SIG-M5 treated with dmso at 0.1 percent for 504 hours (cell line): ENCODE data around the gene FHIP1A.
"Not testable (repeated sequence)": the region's sequence is repeated elsewhere in the genome, so short reads cannot be mapped to it uniquely, and the experiment has no call there.

Source experiments
- DNase-seq: peaks from one replicate; lab custom pipeline; 2025; ENCODE audit not compliant: unreplicated experiment; lab: John Stamatoyannopoulos, UW

Gene FHIP1A

DNA sequence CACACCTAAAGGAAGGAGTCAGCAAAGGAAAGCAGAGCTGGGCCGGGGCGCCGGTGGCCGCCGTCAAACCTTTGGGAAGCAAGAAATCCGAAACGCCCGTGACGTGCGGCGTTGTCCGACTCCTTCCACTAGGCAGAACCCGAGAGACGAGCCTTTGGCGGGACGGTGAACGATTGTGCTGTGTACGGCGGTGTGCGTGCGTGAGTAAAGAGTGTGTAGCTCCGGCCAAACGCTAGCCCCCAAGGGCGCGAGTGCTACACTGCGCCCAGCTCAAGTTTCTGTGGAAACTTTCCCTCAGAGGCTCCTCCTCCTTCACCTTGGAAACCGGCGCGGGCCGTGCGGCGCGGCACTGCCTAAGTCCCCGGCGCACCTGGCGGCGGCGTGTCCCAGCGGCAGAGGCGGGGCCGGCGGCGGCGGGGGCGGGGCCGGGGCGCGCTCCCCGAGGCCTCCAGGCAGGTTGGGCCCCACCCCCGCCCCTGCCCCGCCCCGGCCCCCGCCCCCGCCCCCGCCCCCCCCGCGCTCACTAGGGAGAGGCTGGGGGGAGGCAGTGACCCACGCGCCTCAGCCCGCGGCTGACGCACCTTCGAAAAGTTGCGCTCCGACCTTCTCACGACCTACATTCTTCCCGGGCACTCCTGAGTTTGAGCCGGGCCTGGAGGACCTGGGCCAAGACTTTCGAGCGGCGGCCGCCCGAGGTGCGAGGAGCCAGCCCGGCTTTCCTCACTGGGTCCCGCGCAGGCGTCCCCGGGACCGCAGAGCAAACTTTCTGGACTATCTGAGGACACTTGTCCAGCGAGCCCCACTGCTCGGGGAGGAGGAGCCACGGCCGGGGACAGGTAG, at the start of gene FHIP1A:
TSS of gene FHIP1A (plus strand) at position 547 of the 840 bp plus-strand sequence. CDS start 157,084 bp downstream, outside the sequence.
- DNase-seq: peak; percentile 32

DNA sequence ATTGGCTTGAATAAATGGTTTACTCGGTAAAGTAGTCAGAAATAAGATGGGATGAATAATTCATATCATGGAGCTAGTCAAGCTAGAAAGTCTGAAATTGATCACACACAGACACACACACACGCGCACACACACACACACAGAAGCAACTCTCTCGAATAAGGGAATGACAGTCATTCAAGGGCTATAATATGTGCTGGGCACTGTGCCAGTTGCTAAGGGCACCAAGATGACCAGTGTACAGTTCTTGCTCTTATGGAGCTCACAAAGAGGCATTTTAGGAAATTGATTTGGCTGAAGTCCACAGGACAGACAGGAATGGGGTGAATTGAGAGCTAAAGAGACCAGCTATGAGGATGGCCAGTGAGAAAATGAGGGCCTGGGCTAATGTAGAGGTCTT, 49.4 kb upstream of the FHIP1A start:
- DNase-seq: no peak

DNA sequence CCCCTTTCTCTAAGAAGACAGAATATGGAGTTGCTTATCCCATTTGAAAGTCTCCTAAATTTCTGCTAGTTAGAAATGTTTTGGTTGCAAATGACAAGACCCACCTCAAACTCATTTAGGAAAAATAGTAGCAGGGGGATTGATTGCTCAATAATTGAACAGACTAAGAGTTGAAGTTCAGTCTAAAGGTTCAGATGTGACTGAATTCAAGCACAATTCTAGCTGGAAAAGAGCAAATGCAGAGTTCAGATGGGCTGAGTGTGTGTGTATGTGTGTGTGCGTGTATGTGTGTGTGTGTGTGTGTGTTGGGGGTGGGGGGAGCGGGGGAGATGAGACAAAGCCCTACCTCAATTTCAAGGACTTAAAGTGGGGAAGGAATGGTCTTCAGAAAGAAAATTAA, 47.9 kb upstream of the FHIP1A start:
- no peak for DNase-seq

DNA sequence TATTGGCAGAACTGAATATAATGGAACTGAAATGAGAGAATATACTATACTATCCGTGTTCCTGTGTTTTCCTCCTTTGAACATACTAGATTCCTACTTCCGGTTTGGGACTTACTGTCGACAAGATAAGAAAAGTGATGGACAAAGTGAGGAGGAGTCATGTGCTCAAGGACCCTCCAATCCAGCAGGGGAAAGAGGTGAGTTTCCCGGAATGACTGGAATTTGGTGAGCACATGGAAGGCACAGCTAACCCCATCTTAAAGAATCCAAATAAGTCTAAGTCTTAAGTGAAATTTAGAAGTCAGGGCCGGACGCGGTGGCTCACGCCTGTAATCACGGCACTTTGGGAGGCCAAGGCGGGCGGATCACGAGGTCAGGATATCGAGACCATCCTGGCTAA, 47.0 kb upstream of the FHIP1A start:
- no peak for DNase-seq

DNA sequence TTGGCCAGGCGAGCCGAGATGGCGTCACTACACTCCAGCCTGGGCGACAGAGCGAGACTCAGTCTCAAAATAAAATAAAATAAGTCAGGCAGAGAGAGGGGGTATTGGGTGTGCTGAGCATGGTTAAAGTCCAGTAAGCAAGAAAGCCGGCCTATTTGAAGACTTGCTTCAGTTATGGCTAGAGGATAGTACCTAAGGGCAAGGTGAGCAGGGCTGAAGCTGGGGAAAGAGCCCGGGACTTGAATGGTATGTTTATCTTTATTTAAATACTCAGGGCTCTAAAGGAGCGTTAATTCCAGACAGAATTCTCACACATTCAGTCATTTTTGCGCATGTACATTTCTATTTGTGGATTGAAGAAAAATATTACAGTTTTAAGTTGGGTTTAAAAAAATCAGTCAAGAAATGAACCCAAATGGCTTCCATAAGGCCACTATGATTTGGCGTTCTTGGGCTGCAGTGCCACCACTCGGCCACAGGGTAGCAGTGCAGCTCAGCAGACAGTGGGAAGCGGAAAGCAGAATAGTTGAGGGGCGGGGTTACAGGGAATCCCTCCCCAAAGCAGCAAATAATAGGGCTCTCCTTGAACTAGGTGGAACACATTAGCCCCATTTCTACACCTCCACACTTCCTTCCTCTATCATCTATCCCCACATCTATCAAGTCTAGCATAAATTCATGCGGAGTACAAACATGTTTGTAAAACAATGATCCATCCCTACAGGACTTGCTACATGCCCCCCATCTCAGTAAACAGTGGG, 46.4 kb upstream of the FHIP1A start:
- DNase-seq: peak; percentile 71

DNA sequence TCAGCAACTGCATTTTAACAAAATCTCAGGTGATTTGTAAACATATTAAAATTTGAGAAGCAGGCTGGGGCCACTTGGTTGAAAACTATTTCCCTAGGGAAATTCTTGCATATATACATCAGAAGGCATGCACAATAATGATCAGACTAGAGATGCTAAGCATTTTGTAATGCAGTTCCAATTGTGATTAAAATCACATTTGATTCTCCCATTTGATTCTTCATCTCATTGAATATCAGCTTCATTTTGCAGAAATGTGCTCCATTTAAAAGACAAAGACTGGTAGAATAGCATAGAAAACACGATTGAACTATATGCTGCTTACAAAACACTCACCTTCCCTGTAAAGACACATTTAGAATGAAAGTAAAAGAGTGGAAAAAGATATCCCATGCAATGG, 32.4 kb upstream of the FHIP1A start:
- DNase-seq: no peak

DNA sequence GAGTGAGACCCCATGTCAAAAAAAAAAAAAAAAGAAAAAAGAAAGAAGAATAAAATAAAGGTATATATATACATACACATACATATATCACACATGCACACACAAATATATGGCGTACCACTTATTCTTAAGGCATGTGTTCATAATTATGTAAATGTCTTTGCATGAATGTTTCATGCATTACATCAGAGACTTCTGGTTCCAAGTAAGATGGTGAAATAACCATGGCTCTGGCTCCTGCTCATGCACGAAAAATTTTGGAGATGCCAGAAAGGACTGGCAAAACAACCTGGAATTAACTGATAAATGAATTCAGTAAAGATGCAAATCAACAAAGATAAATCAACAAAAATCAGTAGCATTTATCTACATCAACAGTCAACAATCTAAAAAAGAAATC, 19.7 kb upstream of the FHIP1A start:
- no peak for DNase-seq

DNA sequence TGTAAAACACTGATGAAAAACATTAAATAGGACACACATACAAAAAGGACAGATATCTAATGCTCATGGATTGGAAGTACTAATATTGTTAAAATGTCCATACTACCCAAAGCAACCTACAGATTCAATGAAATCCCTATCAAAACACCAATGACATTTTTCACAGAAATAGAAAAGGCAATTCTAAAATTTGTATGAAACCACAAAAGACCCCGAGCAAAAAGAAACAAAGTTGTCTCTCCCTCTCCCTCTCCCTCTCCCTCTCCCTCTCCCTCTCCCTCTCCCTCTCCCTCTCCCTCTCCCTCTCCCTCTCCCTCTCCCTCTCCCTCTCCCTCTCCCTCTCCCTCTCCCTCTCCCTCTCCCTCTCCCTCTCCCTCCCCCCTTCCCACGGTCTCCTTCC, 19.2 kb upstream of the FHIP1A start:
- DNase-seq: not testable (repeated sequence)

DNA sequence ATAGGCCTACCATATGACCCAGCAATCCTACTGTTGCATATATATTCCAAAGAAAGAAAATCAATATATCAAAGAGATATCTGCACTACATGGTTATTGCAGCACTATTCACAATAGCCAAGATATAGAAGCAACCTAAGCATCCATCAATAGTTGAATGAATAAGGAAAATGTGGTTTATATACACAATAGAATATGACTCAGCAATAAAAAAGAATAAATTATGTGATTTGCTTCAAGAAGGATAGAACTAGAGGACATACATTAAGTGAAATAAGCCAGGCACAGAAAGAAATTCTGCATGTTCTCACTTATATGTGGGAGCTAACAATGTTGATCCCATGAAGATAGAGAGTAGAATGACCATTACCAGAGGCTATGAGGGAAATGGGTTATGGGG, 13.1 kb upstream of the FHIP1A start:
- DNase-seq: no peak

DNA sequence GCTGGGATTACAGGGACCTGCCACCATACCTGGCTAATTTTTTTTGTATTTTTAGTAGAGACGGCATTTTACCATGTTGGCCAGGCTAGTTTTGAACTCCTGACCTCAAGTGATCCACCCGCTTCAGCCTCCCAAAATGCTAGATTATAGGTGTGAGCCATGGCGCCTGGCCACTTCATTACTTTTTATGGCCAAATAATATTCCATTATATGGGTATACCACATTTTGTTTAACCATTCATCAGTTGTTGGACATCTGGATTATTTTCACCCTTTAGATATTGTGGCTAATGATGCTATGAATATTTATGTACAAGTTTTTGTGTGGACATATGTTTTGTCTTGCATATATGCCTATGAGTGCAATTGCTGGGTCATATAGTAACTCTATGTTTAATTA, 8.6 kb upstream of the FHIP1A start:
- DNase-seq: no peak

DNA sequence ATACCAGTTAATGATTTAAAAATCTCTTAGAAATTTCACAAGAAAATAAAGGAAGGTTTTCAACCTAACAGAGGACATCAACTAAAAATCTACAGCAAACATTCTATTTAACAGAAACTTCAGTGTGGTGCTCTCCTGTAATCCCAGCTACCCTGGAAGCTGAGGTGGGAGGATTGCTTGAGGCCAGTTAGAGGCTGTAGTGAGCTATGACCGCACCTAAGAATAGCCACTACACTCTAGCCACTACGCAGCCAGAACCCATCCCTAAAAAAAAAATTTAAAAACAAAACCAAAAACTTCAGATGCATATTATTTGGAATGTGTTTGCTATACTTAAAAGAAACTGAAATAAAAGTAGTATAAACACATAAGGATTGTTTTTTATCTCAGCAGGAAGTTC, 7.2 kb upstream of the FHIP1A start:
- DNase-seq: no peak

DNA sequence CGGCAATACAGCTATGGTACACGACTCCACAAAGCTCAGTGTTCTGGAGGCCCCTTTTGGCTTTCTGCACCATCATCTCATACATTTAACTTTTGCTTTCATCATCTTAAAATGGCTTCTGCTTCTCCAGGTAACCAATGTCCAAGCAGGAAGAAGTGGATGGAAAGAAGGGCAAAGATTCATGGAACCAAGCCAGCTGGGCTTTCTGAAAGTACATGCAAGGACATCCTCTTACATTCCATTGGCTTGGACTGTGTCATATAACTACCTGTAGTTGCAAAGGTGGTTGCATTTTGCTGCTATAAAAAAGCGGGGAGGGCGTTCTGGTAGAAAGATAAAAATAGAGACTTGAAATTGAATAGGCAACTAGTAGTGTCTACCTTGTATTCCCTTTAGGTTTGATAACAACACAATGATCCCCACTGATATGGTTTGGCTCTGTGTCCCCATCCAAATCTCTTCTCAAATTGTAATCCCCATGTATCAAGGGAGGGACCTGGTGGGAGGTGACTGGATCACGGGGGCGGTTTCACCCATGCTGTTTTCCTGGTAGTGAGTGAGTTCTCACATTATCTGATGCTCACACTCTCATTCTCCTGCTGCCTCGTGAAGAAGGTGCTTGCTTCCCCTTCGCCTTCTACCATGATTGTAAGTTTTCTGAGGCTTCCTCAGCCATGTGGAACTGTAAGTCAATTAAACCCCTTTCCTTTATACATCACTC, 6.7 kb upstream of the FHIP1A start:
- DNase-seq: no peak

DNA sequence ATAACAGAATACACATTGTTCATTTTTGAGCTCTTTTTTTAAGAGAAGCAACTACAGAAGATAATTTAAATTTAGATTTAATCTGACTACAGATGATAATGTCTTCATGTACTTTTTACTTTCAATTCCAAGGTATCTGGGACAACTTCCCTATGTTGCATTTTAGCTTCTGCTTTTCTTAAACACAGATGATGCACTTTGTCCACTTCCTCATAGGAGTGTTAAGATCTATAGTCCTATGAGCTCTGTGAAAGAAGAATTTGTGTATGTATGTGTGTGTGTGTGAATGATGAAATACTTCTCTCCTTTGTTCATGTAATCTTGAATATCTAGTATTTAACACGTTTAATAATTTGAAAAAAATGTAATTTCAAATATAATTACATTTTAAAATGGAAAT, 5.3 kb upstream of the FHIP1A start:
- peak; percentile 80 for DNase-seq

DNA sequence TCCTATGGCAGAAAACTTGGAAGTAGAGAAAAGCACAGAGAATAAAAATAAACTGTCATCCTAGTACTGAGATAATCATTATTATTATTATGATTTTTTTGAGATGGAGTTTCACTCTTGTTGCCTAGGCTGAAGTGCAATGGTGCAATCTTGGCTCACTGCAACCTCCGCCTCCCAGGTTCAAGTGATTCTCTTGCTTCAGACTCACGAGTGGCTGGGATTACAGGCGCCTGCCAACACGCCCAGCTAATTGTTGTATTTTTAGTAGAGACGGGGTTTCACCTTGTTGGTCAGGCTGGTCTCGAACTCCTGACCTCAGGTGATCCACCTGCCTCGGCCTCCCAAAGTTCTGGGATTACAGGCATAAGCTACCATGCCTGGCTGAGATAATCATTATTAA, 4.2 kb upstream of the FHIP1A start:
- not testable (repeated sequence) for DNase-seq

DNA sequence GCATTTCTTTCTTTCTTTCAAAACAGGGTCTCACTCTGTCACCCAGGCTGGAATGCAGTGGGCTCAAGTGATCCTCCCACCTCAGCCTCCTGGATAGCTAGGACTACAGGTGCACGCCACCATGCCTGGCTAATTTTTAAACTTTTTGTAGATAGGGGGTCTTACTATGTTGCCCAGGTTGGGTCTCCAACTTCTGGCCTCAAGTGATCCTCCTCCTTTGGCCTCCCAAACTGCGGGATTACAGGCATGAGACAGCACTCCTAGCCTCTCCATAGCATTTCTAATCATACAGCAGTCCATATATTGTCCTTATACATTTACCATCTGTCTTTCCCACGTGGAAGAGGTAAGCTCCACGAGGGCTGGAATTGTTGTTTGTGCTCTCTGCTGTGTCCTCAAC, 2.0 kb upstream of the FHIP1A start:
- no peak for DNase-seq

DNA sequence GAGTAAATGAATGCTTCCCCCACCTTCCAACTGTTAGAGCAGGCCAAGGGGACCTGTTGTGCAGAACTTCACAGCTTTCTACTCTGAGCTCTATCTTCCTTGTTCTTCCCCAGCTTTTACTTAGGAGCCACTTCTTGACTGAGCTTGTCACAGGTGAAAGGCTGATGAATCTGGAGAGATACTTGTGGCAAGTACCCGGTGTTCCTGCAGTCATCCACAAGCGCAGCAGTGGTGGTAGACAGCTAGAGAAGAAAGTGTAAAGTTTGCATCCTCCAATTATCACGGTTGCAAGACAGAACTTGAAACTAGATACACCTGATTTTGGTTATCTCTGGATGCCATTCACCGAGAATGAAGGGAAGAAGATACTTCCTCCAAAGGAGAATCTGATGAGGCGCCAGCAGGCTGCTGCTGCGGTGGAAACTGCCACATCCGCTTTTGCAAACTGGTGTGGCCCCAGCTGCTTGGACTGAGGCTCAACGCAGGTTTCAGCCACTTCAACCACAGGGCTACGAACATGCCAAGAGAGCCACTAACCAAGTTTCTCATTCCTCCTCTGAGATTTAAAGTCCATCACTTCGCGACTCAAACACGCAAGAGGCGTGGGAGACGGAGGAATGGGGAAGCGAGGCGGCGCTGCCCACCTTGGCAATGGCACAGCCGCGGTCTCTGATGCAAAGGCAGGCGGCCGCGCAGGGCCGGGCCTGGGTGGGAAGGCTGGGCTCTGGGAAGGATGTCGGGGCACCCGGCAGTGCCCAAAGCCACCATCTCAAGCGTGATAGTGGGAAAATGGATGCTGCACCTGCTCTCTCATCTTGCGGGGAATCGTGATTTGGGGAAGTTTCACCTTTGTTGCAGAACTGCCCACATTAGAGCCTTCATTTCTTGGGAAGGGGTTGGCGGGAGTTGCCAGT, 1.3 kb upstream of the FHIP1A start:
- peak; percentile 56 for DNase-seq

DNA sequence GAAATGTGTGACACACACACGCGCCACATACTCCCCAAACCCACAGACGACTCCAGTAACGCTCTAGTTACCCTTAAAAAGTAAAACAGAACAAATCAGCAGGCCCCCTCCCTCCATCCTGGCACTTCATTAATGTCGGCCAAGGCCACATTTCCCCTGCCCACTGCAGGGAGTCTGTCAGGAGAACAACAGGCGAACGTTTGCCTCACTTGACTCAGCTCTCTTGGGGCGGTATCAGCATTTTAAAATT, 671 bp upstream of the FHIP1A start:
- DNase-seq: no peak

DNA sequence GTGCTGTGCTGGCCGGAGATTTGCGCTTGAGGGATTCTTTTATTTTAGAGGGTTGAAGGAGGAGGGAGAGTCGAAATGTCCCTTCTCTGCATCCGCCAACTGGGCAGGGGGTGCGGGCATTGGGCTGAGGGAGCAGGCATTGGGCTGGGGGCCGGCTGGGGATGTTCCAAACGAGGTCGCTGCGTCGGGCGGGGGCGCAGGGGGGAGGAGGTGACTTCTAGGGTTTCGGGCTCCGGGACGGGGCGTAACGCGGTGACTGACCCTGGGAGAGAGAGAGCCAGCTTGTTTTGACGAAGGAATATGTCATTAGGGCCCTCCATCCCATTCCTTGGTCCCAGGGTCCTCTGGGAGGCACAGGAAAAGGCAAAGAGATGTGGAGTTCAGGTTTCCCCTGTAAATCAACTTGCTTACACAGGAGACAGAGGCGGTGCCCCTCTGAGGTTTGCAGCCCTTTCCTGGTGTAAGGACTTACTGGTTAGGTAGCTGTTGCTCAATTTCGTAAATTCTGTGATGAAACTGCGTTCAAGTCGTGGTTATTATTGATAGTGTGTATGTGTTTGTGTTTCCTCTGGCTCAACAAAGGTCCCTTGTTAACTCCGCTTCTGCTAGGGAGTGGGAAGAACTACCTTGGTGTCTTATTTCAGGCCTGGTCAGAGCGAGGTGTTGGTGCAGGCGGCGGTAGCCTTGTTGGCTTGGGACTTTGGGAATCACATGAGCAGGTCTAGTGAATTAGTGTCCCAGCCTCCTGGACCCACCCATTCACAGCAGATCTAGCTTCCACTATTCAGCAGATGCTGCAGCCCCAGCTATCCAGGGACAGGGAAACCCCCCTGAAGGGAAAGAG, 716 bp downstream of the FHIP1A start:
- DNase-seq: no peak

DNA sequence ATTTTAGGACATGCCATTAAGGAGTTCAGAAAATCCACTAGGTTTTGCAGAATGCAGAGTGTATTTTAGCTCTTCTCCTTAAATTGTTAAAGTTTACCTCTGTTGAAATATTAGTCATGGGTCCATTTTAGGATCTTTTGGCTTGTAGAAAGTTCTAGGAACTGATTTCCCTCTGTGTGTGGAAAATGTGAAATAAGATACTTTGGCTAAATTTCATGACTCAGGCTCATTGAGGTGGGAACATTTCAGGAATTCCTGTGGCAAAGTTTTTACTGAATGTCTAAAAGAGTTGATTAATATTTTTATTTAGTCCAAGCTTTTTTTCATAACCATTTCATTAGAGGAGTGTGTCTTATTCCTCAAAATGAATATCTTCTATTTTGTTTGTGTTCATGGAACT, 7.0 kb downstream of the FHIP1A start:
- no peak for DNase-seq

DNA sequence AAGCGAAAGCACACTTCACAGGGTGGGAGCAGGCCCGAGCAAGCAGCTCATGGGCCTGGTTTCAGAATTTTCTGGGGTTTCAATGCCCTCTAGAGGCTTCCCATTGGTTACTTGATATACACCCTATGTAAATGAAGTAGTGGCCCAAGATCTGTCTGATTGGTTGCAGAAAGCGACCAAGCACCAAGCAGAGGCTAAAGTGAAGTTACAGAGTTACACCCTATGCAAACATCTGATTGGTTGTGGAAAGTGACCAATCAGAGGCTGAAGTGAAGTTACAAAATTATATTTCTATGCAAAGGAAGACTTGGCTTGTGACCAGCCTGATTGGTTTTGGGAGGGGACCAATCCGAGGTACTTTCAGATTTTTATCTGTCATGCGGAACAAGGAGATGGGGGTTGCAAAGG, 8.2 kb downstream of the FHIP1A start:
- no peak for DNase-seq
